ENCODE data around the gene DCAF15.

DNA sequence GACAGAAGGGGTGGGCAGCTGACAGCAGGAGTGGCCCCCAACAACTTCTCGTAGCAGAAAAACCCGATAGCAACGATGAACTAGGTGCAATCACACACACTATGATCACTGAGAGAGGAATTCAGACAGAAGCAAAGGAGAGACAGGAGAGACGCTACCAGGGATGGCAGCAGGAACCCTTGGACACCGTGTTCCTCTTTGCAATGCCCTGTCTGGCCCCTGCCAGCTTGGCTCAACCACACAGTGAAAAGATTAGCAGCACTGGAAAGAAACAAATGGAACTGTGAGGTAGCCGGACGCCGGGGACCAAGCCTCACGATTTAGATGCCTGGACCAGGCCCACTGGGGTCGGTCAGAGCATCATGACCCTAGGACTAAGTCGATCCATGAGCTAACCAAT is 23.6 kb downstream of the DCAF15 start:
- TF ChIP-seq, protein P1, sequence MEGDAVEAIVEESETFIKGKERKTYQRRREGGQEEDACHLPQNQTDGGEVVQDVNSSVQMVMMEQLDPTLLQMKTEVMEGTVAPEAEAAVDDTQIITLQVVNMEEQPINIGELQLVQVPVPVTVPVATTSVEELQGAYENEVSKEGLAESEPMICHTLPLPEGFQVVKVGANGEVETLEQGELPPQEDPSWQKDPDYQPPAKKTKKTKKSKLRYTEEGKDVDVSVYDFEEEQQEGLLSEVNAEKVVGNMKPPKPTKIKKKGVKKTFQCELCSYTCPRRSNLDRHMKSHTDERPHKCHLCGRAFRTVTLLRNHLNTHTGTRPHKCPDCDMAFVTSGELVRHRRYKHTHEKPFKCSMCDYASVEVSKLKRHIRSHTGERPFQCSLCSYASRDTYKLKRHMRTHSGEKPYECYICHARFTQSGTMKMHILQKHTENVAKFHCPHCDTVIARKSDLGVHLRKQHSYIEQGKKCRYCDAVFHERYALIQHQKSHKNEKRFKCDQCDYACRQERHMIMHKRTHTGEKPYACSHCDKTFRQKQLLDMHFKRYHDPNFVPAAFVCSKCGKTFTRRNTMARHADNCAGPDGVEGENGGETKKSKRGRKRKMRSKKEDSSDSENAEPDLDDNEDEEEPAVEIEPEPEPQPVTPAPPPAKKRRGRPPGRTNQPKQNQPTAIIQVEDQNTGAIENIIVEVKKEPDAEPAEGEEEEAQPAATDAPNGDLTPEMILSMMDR (IDR thresholded peaks at IDR 0.05; ENCODE audit: low read depth, low read length): no peak
- no peak for TF ChIP-seq EZH2phosphoT487 (IDR thresholded peaks at IDR 0.05; ENCODE audit: low read depth)

All from OCI-LY3 (cell line).